Medulla oblongata (tissue), 1 donor: Measurements from ENCODE around the gene IRAK1BP1.
"Not testable (repeated sequence)": the region's sequence is repeated elsewhere in the genome, so short reads cannot be mapped to it uniquely, and the experiment has no call there.

Source experiments
- DNase-seq: peaks from one replicate; pipeline ENCODE4 v3.0.0-alpha.2; 2015; ENCODE audit errors: extremely low spot score

IRAK1BP1 gene, protein sequence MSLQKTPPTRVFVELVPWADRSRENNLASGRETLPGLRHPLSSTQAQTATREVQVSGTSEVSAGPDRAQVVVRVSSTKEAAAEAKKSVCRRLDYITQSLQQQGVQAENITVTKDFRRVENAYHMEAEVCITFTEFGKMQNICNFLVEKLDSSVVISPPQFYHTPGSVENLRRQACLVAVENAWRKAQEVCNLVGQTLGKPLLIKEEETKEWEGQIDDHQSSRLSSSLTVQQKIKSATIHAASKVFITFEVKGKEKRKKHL

DNA sequence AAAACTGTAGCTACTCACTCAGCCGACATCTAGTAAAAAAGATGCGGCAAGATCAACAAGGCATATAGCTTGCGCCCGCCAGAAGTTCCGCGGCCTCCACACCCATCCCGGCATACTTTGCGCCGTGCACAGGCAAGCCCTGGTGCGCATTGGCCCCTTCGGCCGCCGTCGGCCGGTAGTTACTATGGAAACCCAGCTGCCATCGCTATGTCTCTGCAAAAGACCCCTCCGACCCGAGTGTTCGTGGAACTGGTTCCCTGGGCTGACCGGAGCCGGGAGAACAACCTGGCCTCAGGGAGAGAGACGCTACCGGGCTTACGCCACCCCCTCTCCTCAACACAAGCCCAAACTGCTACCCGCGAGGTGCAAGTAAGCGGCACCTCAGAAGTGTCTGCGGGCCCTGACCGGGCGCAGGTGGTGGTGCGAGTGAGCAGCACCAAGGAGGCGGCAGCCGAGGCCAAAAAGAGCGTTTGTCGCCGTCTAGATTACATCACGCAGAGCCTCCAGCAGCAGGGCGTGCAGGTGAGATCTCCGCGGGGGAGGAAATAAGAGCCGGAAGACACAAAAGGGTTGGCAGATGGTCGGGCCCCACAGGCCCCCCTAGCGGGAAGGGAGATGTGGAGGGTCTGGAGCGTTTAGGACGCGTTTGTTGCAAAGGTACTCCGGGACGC lies at the start of gene IRAK1BP1:
Gene IRAK1BP1 (plus strand): TSS at position 182 of the 671 bp plus-strand sequence. CDS start 26 bp downstream, at position 208.
- peak; percentile 85 for DNase-seq

- no peak for DNase-seq
These were observed 43.3 kb upstream of the IRAK1BP1 start for GRCh38 chr6:78824045-78824444.

DNA sequence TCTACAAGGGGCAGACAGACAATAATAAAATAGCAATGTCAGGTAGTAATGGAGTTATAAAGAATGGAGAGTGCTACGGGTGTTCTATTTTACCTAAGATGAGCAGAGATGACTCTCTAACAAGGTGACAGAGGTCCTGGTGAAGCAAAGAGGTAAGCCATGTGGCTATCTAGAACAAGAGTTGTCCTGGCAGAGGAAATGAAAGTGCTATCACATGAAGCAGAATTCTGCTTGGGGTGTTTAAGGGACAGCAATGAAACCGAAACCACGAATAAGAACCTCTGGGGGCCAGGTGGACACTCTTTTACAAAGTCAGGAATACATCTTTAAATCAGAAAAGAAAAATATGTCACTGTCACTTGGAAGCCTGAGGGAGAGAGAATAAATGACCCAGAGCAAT lies 37.9 kb upstream of the IRAK1BP1 start:
- no peak for DNase-seq

- DNase-seq = no peak
These were observed 36.5 kb upstream of the IRAK1BP1 start for GRCh38 chr6:78830805-78831204.

DNA sequence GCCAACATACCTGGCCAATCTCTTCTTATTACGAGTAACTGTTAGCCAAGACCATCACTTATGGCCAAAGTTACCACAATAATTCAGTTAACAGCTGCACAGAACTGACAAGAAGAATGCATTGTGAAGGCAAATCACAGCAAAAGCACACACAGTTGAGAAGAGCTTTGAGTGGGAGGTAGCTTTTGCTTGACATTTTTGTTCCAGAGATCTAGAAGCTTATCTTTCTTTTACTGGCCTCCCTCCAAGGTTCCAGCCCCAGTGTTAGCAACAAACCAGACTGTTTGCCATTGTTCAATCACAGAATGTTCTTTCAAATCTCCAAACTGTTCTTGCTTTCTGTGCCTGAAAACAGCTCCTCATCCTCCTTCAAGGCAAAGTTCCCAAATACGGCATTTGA lies 35.9 kb upstream of the IRAK1BP1 start:
- DNase-seq = peak; percentile 22

- DNase-seq = no peak
These were observed 35.1 kb upstream of the IRAK1BP1 start for GRCh38 chr6:78832091-78832808.

GRCh38 chr6:78835817-78836216 lies 31.5 kb upstream of the IRAK1BP1 start:
- DNase-seq = peak; percentile 44

GRCh38 chr6:78836598-78836997 lies 30.8 kb upstream of the IRAK1BP1 start:
- DNase-seq = no peak

DNA sequence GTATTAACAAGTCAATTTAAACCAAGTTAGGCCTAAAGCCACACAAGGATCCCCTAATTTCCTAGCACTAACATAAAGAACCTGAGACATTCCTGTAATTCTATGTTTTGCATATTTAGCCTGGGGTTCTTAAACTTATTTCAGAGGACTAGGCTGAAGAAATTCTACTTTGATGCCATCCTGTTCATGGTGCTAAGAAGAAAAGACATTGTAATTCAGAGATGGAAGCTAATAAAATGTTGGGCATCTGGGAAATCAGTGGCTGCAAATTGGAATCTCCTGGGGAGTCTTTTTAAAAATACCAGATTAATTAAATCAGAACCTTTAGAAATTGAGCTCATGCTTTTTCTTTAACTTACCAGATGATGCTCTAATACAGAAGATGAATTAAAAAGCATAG lies 26.2 kb upstream of the IRAK1BP1 start:
- no peak for DNase-seq

DNA sequence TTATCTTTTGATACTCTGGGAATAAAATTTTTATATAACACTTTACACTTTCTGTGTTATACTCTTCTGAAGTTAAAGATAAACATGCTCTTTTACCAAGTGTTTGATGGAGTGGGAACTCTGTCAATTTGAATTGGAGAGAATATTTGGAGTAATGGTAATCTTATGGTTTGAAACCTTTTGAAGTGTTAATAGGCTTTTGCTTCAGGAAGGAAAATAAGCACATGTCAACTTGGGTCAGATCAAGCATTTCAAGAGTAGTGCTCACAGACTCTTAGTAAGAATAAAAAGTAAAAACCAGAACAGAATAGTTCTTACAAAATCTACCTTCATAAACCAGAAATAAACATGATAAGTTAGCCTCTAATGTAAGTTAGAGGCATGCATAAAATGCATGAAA lies 24.4 kb upstream of the IRAK1BP1 start:
- DNase-seq = no peak

DNA sequence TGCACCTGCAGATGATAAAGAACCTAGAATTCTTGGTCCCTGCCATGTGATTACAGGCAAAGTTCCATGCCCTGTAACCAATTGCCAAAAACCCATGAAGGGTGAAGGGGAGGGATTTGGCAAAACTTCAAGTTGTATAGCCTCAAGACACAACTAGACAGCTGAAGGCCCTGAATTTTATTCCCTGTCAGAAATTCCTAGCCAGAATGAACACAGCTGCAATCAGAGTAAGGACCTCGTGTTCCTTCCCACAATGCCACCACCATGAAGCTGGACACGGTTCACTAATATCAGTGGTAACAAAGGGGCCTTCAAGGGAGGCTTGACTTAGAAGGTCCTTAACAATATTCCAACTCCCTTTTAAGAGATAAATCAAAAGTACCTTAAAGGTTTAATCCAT lies 22.5 kb upstream of the IRAK1BP1 start:
- no peak for DNase-seq

GRCh38 chr6:78845567-78845966 lies 21.8 kb upstream of the IRAK1BP1 start:
- no peak for DNase-seq

DNA sequence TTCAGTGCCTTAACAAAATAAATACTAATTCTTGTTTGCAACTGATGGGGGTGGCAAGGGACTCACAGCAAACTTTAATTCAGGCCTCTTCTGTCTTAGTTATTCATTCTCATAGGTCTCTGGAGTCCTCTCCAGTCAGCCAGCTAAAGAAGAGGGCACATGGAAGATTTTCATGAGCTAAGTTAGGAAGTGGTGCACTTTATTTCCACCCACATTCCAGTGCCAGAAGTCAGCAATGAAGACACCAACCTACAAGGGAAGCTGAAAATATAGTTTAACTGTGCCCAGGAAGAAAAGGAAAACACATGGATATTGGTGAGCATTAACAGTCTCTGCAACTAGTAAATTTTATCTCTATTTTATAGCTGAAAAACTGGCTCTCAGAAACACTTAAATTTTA lies 16.7 kb upstream of the IRAK1BP1 start:
- DNase-seq = no peak

- DNase-seq = no peak
These were observed 16.2 kb upstream of the IRAK1BP1 start for GRCh38 chr6:78851156-78851555.

- DNase-seq = peak; percentile 32
These were observed 12.8 kb upstream of the IRAK1BP1 start for GRCh38 chr6:78854546-78854945.

DNA sequence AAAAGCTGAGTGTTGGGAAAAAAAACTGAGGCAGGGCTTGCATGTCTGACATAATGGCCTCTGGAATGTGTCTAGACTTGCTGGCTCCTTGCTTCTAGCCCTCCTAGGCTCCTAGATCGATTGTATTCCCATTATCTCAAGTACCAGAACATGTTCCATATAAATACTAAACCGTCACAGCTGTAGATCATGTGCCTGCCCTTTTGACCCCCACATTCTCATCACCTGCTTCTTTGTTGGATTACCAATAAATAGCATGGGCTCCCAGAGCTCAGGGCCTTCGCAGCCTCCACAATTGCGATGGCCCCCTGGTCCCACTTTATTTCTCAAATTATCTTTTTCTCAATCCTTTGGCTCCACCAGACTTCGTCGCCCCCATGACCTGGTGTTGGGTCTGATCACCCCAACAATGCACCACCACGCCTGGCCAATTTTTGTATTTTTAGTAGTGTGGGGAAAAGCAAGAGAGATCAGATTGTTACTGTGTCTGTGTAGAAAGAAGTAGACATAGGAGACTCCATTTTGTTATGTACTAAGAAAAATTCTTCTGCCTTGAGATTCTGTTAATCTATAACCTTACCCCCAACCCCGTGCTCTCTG lies 8.9 kb upstream of the IRAK1BP1 start:
- not testable (repeated sequence) for DNase-seq

GRCh38 chr6:78861509-78861908 lies 5.8 kb upstream of the IRAK1BP1 start:
- DNase-seq = no peak

DNA sequence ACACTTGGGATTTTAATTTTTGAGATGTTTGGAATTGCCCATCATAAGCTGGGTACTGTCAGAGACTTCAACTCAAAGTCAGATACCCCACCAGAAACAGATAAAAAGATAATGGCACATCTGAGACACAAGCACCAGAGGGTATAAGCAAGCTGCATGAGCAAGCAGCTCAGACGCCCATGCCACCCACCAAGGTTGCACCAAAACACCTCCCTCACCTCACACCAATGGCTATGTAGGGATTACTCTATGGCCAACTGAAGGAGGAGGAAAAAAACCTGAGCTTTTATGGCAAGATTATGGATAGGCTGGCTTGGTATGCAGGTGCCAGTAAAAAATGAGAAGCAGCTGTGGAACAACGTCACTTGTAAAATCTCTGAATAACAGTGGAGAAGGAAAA lies 3.8 kb upstream of the IRAK1BP1 start:
- no peak for DNase-seq

DNA sequence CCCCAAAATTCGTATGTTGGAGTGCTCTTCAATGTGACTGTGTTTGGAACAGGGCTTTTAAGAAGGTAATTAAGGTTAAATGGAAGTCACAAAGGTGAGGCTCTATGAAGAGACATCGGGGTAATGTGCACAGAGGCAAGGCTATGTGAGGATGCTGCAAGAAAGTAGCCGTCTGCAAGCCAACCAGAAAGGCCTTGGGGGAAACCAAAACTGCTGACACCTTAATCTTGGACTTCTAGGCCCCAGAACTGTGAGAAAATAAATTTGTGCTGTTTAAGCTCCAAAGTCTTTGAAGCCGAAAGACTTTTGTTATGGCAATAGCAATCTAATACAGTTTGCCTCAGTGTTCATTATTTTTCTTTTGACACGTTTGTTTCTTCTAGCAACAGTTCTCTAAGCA lies 2.4 kb upstream of the IRAK1BP1 start:
- no peak for DNase-seq

- DNase-seq = no peak
These were observed 356 bp upstream of the IRAK1BP1 start for GRCh38 chr6:78867020-78867369.

DNA sequence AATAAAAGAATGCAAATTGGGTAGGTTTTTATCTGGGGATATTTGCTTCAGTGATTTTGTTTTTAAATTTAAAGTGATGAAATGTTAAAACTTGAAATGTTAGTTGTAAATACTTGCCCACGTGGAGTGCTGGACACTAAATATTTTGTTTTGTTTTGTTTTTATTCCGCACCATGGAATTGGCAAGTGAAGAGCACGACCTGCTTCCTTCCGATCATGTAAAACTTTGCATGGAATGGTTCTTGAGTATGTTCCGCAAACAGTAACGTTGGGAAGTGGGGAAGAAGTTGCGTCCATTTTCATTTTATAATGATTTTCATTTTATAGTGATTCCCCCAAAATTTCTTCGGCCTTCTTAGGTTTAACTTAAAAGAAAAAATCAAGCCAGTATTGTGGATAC lies 765 bp downstream of the IRAK1BP1 start:
- DNase-seq = no peak

DNA sequence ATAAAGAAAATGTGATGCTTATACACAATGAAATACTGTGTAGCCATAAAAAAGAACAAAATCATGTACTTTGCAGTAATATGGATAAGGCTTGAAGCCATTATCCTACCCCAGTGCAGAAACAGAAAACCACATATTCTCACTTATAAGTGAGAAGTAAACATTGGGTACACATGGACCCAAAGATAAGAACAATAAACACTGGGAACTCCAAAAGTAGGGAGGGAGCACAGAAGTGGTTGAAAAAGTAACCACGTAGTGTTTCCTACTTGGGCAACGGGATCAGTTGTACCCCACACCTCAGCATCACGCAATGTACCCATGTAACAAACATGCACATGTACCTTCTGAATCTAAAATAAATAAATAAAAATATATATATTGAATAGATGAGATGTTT lies 8.2 kb downstream of the IRAK1BP1 start:
- no peak for DNase-seq

DNA sequence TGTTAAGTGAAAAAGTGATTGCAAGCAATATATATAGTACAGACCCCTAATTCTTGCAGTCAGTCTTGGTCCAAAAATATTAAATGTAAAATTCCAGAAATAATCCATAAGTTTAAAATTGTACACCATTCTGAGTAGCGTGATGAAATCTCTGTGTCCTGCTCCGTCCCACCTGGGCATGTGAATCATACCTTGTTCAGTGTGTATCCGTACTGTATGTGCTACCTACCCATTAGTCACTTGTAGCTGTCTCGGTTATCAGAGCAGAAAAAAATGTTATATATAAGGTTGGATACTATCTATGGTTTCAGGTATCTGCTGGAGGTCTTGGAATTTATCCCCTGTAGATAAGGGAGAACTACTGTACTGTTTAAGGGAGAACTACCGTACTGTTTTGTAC lies 16.3 kb downstream of the IRAK1BP1 start:
- no peak for DNase-seq
